Lung (tissue), 12 donors: ENCODE results near the gene PCSK5. TPM values are rescaled to one million over a fixed set of nuclear protein-coding genes. Genes with fewer than 3 reads are reported as not detected.

ENCODE experiments used
- ATAC-seq: fragments of 200-7000 bp; cut with Tn5 transposase; one replicate; pipeline ENCODE4 v1.9.1; 2020; ENCODE audit warnings: moderate number of reproducible peaks; ENCODE audit not compliant: insufficient read depth, low FRiP score
- DNase-seq, 3 donors: peaks; one replicate each; pipeline ENCODE4 v3.0.0-alpha.2; 2013 to 2017
- H3K27ac ChIP-seq, 2 donors: one replicate each; pipeline ENCODE4 v1.5.1; 2013; ENCODE audit warnings: mild to moderate bottlenecking in 2 of 2, moderate library complexity in 2 of 2, control low read depth in 1 of 2, inconsistent platforms in 1 of 2, low read depth in 1 of 2, low read length in 1 of 2
- H3K27me3 ChIP-seq, 3 donors: one replicate each; pipeline ENCODE4 v1.5.1; 2013; ENCODE audit warnings: low read length in 2 of 3; ENCODE audit not compliant: control insufficient read depth in 3 of 3, insufficient read depth in 3 of 3
- H3K36me3 ChIP-seq, 4 donors: one replicate each; pipeline ENCODE4 v1.5.1; 2013; ENCODE audit warnings: low read length in 4 of 4, mild to moderate bottlenecking in 1 of 4, moderate library complexity in 1 of 4; ENCODE audit not compliant: control insufficient read depth in 4 of 4, insufficient read depth in 4 of 4
- H3K4me1 ChIP-seq, 5 donors: one replicate each; pipeline ENCODE4 v1.5.1; 2013; ENCODE audit warnings: low read length in 5 of 5, mild to moderate bottlenecking in 2 of 5, moderate library complexity in 1 of 5; ENCODE audit not compliant: control insufficient read depth in 5 of 5, insufficient read depth in 5 of 5
- H3K4me3 ChIP-seq: one replicate; pipeline ENCODE4 v1.5.1; 2013; ENCODE audit warnings: mild to moderate bottlenecking, control low read depth, moderate library complexity
- H3K9ac ChIP-seq, 2 donors: one replicate each; pipeline ENCODE4 v1.5.1; 2013; ENCODE audit warnings: low read length in 2 of 2, control low read depth in 1 of 2; ENCODE audit not compliant: insufficient read depth in 1 of 2
- H3K9me3 ChIP-seq, 4 donors: one replicate each; pipeline ENCODE4 v1.5.1; 2013; ENCODE audit warnings: low read length in 3 of 4, mild to moderate bottlenecking in 1 of 4, moderate library complexity in 1 of 4; ENCODE audit not compliant: control insufficient read depth in 4 of 4, insufficient read depth in 3 of 4
- WGBS, 2 donors: extraction: QIAGEN DNeasy Blood & Tissue Kit; methylation state at CpG; one replicate each; pipeline ENCODE4 v1.1.7; 2013; 5-methylcytosine and 5-hydroxymethylcytosine counted together
- polyA plus RNA-seq, 2 donors: library from polyadenylated mRNA; stranded (reverse); fragments of 200-250 nt; gene quantifications; one replicate each; pipeline ENCODE4 v1.2.1, GENCODE V29; 2013
- total RNA-seq, 2 donors: library from RNA; depleted of rRNA in 1 of 2; stranded (reverse); fragments of >200 nt in 1 of 2; gene quantifications; one replicate each; pipeline ENCODE4 v1.2.1, GENCODE V29; 2014 to 2021
- TF ChIP-seq, protein P1 (sequence below): IDR thresholded peaks from 2 replicates; pipeline ENCODE4 v1.5.1; 2012; ENCODE audit warnings: mild to moderate bottlenecking; ENCODE audit errors: control extremely low read depth, extremely low read depth
- donor health status: control.
- donor health status: control.
- donor health status: Bipolar disorder and iron deficiency.
- donor health status: healthy.
- donor health status: DM: yes; HTN: yes; CAD: no.

PCSK5 gene
- total and polyA plus RNA-seq, 4 donors, result 1.9 to 28.2 (median 13.6) TPM

DNA sequence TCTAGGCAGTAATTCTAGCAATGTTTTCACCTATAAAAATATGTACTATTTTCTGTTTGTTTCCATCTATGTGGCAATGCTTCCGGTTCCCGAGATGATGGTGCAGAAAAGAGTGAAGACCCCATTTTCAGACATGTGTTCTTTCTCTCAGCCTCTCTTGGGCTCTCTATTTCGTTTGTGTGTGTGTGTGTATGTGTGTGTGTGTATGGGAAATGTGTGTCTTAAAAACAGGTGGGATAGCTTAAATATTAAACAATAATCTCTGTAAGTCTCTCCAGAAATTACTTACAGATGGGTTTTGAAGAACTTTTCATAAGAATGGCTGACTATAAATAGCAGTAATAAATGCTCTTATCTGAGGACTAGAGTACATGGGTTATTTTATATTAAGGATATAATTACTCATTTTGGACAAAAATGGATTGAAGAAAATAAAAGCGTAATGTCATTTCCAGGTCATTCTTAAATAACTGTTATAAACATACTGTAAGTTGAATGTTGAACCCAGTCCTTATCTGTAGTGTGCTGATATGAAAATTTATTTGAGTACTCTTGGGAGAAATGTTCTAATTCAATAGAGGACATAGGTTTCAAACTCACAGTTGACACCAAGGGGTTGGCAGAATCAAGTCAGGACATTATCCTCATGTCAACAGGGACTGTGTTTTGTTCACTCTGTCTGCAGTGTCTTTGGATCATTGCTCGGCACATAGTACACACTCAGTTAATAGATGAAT, 31.1 kb downstream of the PCSK5 start:
- H3K4me3 ChIP-seq, result no peak overlapping the region
- no peak overlapping the region for H3K27ac ChIP-seq
- 81 to 87% methylated on average over 5 of the region's 5 CpGs for WGBS, 2 donors
- ATAC-seq (no peak), DNase-seq (no peak)
- H3K9ac ChIP-seq, result no peak overlapping the region
- peaks cover 0 to 1% (median 0%) of the 10 kb centered on the region in 4 donors for H3K9me3 ChIP-seq
- H3K4me1 ChIP-seq, result peaks cover 0 to 5% (median 0%) of the 10 kb centered on the region in 5 donors
- no peaks in the 10 kb centered on the region for H3K36me3 ChIP-seq
- H3K27me3 ChIP-seq, result no peaks in the 10 kb centered on the region
- TF ChIP-seq, protein P1, sequence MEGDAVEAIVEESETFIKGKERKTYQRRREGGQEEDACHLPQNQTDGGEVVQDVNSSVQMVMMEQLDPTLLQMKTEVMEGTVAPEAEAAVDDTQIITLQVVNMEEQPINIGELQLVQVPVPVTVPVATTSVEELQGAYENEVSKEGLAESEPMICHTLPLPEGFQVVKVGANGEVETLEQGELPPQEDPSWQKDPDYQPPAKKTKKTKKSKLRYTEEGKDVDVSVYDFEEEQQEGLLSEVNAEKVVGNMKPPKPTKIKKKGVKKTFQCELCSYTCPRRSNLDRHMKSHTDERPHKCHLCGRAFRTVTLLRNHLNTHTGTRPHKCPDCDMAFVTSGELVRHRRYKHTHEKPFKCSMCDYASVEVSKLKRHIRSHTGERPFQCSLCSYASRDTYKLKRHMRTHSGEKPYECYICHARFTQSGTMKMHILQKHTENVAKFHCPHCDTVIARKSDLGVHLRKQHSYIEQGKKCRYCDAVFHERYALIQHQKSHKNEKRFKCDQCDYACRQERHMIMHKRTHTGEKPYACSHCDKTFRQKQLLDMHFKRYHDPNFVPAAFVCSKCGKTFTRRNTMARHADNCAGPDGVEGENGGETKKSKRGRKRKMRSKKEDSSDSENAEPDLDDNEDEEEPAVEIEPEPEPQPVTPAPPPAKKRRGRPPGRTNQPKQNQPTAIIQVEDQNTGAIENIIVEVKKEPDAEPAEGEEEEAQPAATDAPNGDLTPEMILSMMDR, result no peak

DNA sequence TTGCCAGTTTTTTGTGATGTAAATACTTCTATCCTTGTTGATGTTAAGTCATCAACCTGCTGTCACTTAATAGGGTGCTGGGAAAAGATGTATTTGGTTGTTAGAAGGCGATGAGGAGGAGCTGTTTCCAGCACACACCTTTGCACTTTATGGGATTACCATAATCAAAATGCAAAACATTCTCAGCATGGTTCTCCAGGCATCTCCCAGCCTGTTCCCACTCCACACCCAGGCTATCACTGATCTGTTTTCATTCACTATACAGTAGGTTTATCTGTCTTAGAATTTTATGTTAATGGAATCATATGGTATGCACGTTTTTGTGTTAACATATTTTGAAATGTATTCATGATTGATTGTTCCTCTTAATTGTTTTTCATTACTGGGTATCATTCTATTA, 35.9 kb downstream of the PCSK5 start:
- ATAC-seq, result no peak
- WGBS, 2 donors, result 73 to 83% methylated on average over 2 of the region's 2 CpGs
- no peak for DNase-seq
- TF ChIP-seq, protein P1, result no peak
- Histone ChIP-seq H3K27me3 (no peaks in the 10 kb centered on the region), H3K4me1 (peaks cover 0 to 17% (median 0%) of the 10 kb centered on the region in 5 donors), H3K27ac (no peak overlapping the region), H3K9ac (no peak overlapping the region), H3K4me3 (no peak overlapping the region), H3K9me3 (no peaks in the 10 kb centered on the region), H3K36me3 (no peaks in the 10 kb centered on the region)

DNA sequence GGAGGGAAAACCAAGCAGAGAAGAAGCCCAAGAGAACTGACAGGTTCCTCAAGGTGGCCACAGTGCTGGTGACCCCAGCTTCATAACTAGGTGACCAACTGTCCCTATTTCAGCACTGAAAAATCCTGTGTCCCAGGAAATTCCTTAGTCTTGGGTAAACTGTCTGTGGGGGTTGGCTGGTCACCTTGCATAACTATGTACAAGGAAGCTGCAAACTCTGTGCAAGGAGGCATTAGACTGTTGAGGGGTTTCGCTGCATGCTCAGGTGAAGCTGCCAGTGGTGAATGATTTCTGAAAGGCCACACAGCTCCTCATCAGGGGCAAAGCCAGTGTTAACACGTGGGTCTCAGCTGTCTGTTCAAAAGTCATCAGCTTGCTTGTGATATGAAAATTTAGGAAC, 36.9 kb downstream of the PCSK5 start:
- Histone ChIP-seq H3K9me3 (no peaks in the 10 kb centered on the region), H3K36me3 (no peaks in the 10 kb centered on the region), H3K9ac (no peak overlapping the region), H3K27me3 (no peaks in the 10 kb centered on the region), H3K27ac (no peak overlapping the region), H3K4me1 (peaks cover 0 to 14% (median 0%) of the 10 kb centered on the region in 5 donors), H3K4me3 (no peak overlapping the region)
- DNase-seq, result no peak
- TF ChIP-seq, protein P1, result no peak
- 70 to 83% methylated on average over 2 of the region's 2 CpGs for WGBS, 2 donors
- ATAC-seq, result no peak
